ENCODE results near the gene GAS7. TPM values are rescaled to one million over a fixed set of nuclear protein-coding genes. Genes with fewer than 3 reads are reported as not detected.

Gene GAS7
- total RNA-seq, 1 experiment from 2014 or later: 4.1 TPM

DNA sequence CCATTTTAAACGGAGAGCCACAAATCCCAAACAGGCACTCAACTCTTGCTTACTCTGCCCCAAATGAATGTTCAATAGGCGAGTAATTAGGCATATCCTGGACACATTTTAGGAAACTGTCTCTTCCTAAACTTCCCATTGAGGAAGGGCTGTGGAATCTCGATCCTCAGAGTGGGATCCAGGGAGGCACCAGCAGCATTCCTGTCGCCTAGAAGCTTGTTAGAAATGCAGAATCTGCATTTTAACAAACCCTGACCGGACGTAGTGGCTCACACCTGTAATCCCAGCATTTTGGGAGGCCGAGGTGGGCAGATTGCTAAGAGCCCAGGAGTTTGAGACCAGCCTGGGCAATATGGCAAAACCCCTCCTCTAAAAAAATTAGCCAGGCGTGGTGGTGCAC, 95.6 kb downstream of the GAS7 start:
- H3K36me3 ChIP-seq (ENCODE audit: control insufficient read depth in 1 of 2, insufficient read depth in 2 of 2, low read length in 2 of 2): no peaks in the 10 kb centered on the region
- H3K9ac ChIP-seq (ENCODE audit: low read length): no peak overlapping the region
- H3K27me3 ChIP-seq (ENCODE audit: insufficient read depth, low read length): no peaks in the 10 kb centered on the region
- POLR2A ChIA-PET: no interaction called here
- DNase-seq (ENCODE audit: low read depth, low spot score): no peak
- BruUV-seq (replicated peaks): no TSS peak
- H3K9me2 ChIP-seq (ENCODE audit: insufficient read depth): no peaks in the 10 kb centered on the region
- RAD21 ChIA-PET (ENCODE audit: low non-redundant PET in 1 of 2, low total read pairs in 2 of 2, uncharacterized antibody in 2 of 2, unreplicated experiment in 2 of 2): no interaction called here
- H3K4me1 ChIP-seq (ENCODE audit: control insufficient read depth in 1 of 2, insufficient read depth in 2 of 2, low read length in 2 of 2): peaks cover 8 to 27% of the 10 kb centered on the region in 2 experiments; a peak in 3 of 4 replicates
- no peak for TF ChIP-seq JUND (IDR thresholded peaks at IDR 0.05)
- TF ChIP-seq ZNF274 (IDR thresholded peaks at IDR 0.05; ENCODE audit: low read depth, low read length): no peak
- TF ChIP-seq, protein P1, sequence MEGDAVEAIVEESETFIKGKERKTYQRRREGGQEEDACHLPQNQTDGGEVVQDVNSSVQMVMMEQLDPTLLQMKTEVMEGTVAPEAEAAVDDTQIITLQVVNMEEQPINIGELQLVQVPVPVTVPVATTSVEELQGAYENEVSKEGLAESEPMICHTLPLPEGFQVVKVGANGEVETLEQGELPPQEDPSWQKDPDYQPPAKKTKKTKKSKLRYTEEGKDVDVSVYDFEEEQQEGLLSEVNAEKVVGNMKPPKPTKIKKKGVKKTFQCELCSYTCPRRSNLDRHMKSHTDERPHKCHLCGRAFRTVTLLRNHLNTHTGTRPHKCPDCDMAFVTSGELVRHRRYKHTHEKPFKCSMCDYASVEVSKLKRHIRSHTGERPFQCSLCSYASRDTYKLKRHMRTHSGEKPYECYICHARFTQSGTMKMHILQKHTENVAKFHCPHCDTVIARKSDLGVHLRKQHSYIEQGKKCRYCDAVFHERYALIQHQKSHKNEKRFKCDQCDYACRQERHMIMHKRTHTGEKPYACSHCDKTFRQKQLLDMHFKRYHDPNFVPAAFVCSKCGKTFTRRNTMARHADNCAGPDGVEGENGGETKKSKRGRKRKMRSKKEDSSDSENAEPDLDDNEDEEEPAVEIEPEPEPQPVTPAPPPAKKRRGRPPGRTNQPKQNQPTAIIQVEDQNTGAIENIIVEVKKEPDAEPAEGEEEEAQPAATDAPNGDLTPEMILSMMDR (IDR thresholded peaks at IDR 0.05 in 2 of 3, conservative IDR thresholded peaks at IDR 0.05 in 1 of 3; ENCODE audit: borderline replicate concordance in 1 of 3, insufficient read depth in 1 of 3, low read depth in 2 of 3, low read length in 2 of 3): no peak
- TF ChIP-seq FOSL1 (IDR thresholded peaks at IDR 0.05; ENCODE audit: low read depth): no peak
- no peak for TF ChIP-seq POLR2AphosphoS5 (IDR thresholded peaks at IDR 0.05; ENCODE audit: low read depth, low read length)
- TF ChIP-seq EGR1 (IDR thresholded peaks at IDR 0.05; ENCODE audit: low read depth): no peak
- TF ChIP-seq SP1 (IDR thresholded peaks at IDR 0.05; ENCODE audit: low read depth): no peak
- H3K79me2 ChIP-seq (ENCODE audit: insufficient read depth, low read length): no peaks in the 10 kb centered on the region
- no peak overlapping the region for H3K4me2 ChIP-seq (ENCODE audit: low read length)
- CTCF ChIA-PET: no interaction called here
- no peaks in the 10 kb centered on the region for H4K20me1 ChIP-seq (ENCODE audit: insufficient read depth)
- intact Hi-C loops (cut with micrococcal nuclease): no loop called here
- no peaks in the 10 kb centered on the region for H3K9me3 ChIP-seq (ENCODE audit: control insufficient read depth in 1 of 2, insufficient read depth in 1 of 2, low read depth in 1 of 2, low read length in 2 of 2)
- H3K4me3 ChIP-seq (replicated peaks in 1 of 2; ENCODE audit: low read depth in 1 of 2, low read length in 2 of 2): no peak overlapping the region
- no peak overlapping the region for H2AFZ ChIP-seq (ENCODE audit: low read depth, low read length, poor library complexity, severe bottlenecking)
- H3K27ac ChIP-seq (ENCODE audit: low read depth, low read length): no peak overlapping the region
- ATAC-seq: no peak

DNA sequence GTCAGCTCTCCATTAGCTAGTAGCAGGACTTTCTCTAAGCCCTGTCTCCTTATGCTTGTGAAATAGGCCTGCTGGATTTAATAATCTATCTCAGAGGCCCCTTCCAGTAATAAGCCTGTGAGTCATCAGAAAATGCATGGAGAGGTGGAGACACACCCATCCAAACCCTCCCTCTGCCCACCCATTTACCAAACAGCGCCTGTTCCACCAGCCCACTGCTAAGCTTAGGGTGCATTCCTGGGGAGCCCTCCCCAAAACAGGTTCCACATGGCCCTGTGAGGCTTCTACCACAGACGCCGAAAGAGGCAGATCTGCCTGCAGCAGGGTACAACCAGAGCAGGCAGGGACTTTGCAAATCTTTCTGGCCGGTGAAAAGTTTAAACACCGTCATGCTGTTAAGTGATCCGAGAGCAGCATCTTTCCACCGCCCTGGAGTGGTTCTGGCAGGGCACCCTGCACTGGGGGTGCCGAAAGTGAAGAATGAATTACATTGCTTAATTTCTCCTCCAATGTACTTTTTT, 99.3 kb downstream of the GAS7 start:
- ChIA-PET POLR2A (no interaction called here), CTCF (no interaction called here), RAD21 (ENCODE audit: low non-redundant PET in 1 of 2, low total read pairs in 2 of 2, uncharacterized antibody in 2 of 2, unreplicated experiment in 2 of 2) (interaction anchor here in 1 of 2 experiments (0.6 kb wide), 1 partner anchor 54 kb away, joined by 4 read pairs; no protein-coding TSS in a partner anchor)
- Histone ChIP-seq H3K4me2 (ENCODE audit: low read length) (peak overlapping the region; percentile 50), H4K20me1 (ENCODE audit: insufficient read depth) (no peaks in the 10 kb centered on the region; the same call in 1 of the 2 replicates), H3K9me3 (ENCODE audit: control insufficient read depth in 1 of 2, insufficient read depth in 1 of 2, low read depth in 1 of 2, low read length in 2 of 2) (no peaks in the 10 kb centered on the region), H3K4me1 (ENCODE audit: control insufficient read depth in 1 of 2, insufficient read depth in 2 of 2, low read length in 2 of 2) (peaks cover 23 to 41% of the 10 kb centered on the region in 2 experiments), H3K27ac (ENCODE audit: low read depth, low read length) (no peak overlapping the region), H3K36me3 (ENCODE audit: control insufficient read depth in 1 of 2, insufficient read depth in 2 of 2, low read length in 2 of 2) (no peaks in the 10 kb centered on the region), H3K27me3 (ENCODE audit: insufficient read depth, low read length) (no peaks in the 10 kb centered on the region; the same call in 1 of the 2 replicates), H3K4me3 (replicated peaks in 1 of 2; ENCODE audit: low read depth in 1 of 2, low read length in 2 of 2) (no peak overlapping the region), H3K9me2 (ENCODE audit: insufficient read depth) (no peaks in the 10 kb centered on the region), H3K79me2 (ENCODE audit: insufficient read depth, low read length) (no peaks in the 10 kb centered on the region), H3K9ac (ENCODE audit: low read length) (no peak overlapping the region), H2AFZ (ENCODE audit: low read depth, low read length, poor library complexity, severe bottlenecking) (no peak overlapping the region)
- TF ChIP-seq, protein P2, sequence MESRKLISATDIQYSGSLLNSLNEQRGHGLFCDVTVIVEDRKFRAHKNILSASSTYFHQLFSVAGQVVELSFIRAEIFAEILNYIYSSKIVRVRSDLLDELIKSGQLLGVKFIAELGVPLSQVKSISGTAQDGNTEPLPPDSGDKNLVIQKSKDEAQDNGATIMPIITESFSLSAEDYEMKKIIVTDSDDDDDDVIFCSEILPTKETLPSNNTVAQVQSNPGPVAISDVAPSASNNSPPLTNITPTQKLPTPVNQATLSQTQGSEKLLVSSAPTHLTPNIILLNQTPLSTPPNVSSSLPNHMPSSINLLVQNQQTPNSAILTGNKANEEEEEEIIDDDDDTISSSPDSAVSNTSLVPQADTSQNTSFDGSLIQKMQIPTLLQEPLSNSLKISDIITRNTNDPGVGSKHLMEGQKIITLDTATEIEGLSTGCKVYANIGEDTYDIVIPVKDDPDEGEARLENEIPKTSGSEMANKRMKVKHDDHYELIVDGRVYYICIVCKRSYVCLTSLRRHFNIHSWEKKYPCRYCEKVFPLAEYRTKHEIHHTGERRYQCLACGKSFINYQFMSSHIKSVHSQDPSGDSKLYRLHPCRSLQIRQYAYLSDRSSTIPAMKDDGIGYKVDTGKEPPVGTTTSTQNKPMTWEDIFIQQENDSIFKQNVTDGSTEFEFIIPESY (IDR thresholded peaks at IDR 0.05; ENCODE audit: extremely low read depth, insufficient replicate concordance, low read length): no peak
- TF ChIP-seq FOSL1 (IDR thresholded peaks at IDR 0.05; ENCODE audit: low read depth) (0 out of 2 replicates have a peak, but pooled peaks have one; percentile 26), EZH2phosphoT487 (IDR thresholded peaks at IDR 0.05; ENCODE audit: borderline replicate concordance) (no peak), ZNF274 (IDR thresholded peaks at IDR 0.05; ENCODE audit: low read depth, low read length) (no peak), CEBPB (IDR thresholded peaks at IDR 0.05; ENCODE audit: low read depth) (no peak), SP1 (IDR thresholded peaks at IDR 0.05; ENCODE audit: low read depth) (no peak), SRF (IDR thresholded peaks at IDR 0.05; ENCODE audit: low read depth) (no peak), SIN3A (IDR thresholded peaks at IDR 0.05; ENCODE audit: low read depth) (no peak)
- no peak for DNase-seq (ENCODE audit: low read depth, low spot score)
- ATAC-seq: peak; percentile 28; the same call in 1 of the 2 replicates
- intact Hi-C loops (cut with micrococcal nuclease): no loop called here
- no TSS peak for BruUV-seq (replicated peaks)

Measured in HCT116 (cell line).